ENCODE measurements around the gene STK32B. TPM values are rescaled to one million over a fixed set of nuclear protein-coding genes. Genes with fewer than 3 reads are reported as not detected.

The STK32B gene
- total and polyA plus RNA-seq, 2 donors (not counting 3 experiments of a cell fraction or from before 2014, with no cell fraction given) = 5.6 to 7.8 TPM

- H2AFZ ChIP-seq (ENCODE audit: low read depth, low read length) = no peak overlapping the region
- CTCF ChIA-PET = no interaction called here
- no peak for FAIRE-seq
- H3K4me1 ChIP-seq (ENCODE audit: control insufficient read depth, extremely low read depth, insufficient read depth, low read length) = no peaks in the 10 kb centered on the region
- no TSS peak for BruUV-seq (replicated peaks)
- dilution Hi-C loops (cut with MboI; ENCODE audit: extremely low pct_ligation_motif_present, low sequenced_read_pairs) = no loop called here
- H3K79me2 ChIP-seq (ENCODE audit: control insufficient read depth, insufficient read depth, low read length) = no peaks in the 10 kb centered on the region
- H3K9me1 ChIP-seq (replicated peaks; ENCODE audit: control insufficient read depth, extremely low read depth, insufficient read depth, low read length) = no peaks in the 10 kb centered on the region
- POLR2A ChIA-PET = no interaction called here
- H3K27me3 ChIP-seq (ENCODE audit: control insufficient read depth in 2 of 2, insufficient read depth in 2 of 2, low read length in 2 of 2) = no peaks in the 10 kb centered on the region
- DNase-seq (ENCODE audit: low read depth, low spot score) = no peak
- no peaks in the 10 kb centered on the region for H3K9me3 ChIP-seq (replicated peaks; ENCODE audit: control insufficient read depth, insufficient read depth, low read length)
- no peak overlapping the region for H3K9ac ChIP-seq (replicated peaks; ENCODE audit: extremely low read depth, insufficient read depth, low read length)
- TF ChIP-seq FOS (IDR thresholded peaks at IDR 0.05; ENCODE audit: borderline replicate concordance, insufficient read depth, low read length) (no peak), CTCF (IDR thresholded peaks at IDR 0.05; ENCODE audit: extremely low read depth in 1 of 2, insufficient read depth in 1 of 2, low read depth in 1 of 2, low read length in 2 of 2) (no peak)
- no peaks in the 10 kb centered on the region for H4K20me1 ChIP-seq (replicated peaks; ENCODE audit: control insufficient read depth, extremely low read depth, insufficient read depth, low read length)
- no peak overlapping the region for H3K27ac ChIP-seq (ENCODE audit: insufficient read depth, low read depth, low read length)
- intact Hi-C loops (cut with micrococcal nuclease) = no loop called here
- no peak overlapping the region for H3K4me2 ChIP-seq (ENCODE audit: insufficient read depth, low read length)
- no peak overlapping the region for H3K4me3 ChIP-seq (replicated peaks in 1 of 3; ENCODE audit: insufficient read depth in 1 of 3, low read depth in 1 of 3, low read length in 3 of 3)
- H3K36me3 ChIP-seq (ENCODE audit: control insufficient read depth in 2 of 2, extremely low read depth in 1 of 2, insufficient read depth in 2 of 2, low read length in 2 of 2) = no peaks in the 10 kb centered on the region
Measured at GRCh38 chr4:5488413-5488812, 437.1 kb downstream of the STK32B start.

GRCh38 chr4:5489260-5489659 lies 438.0 kb downstream of the STK32B start:
- FAIRE-seq (no peak), DNase-seq (ENCODE audit: low read depth, low spot score) (no peak)
- H3K4me3 ChIP-seq (replicated peaks in 1 of 3; ENCODE audit: insufficient read depth in 1 of 3, low read depth in 1 of 3, low read length in 3 of 3) = no peak overlapping the region
- intact Hi-C loops (cut with micrococcal nuclease) = no loop called here
- POLR2A ChIA-PET = interaction anchor here (0.5 kb wide), 1 partner anchor 555 kb away, joined by 9 read pairs; no protein-coding TSS in a partner anchor
- H2AFZ ChIP-seq (ENCODE audit: low read depth, low read length) = no peak overlapping the region
- H3K9ac ChIP-seq (replicated peaks; ENCODE audit: extremely low read depth, insufficient read depth, low read length) = no peak overlapping the region
- H3K27me3 ChIP-seq (ENCODE audit: control insufficient read depth in 2 of 2, insufficient read depth in 2 of 2, low read length in 2 of 2) = no peaks in the 10 kb centered on the region
- H3K79me2 ChIP-seq (ENCODE audit: control insufficient read depth, insufficient read depth, low read length) = no peaks in the 10 kb centered on the region
- TF ChIP-seq GATA2 (IDR thresholded peaks at IDR 0.05; ENCODE audit: insufficient read depth, insufficient read length, low read depth, low read length) = no peak
- no peak for TF ChIP-seq JUN (IDR thresholded peaks at IDR 0.05; ENCODE audit: borderline replicate concordance, insufficient read depth, insufficient read length, low read depth)
- TF ChIP-seq POLR2A (IDR thresholded peaks at IDR 0.05; ENCODE audit: low read depth, low read length) = no peak
- no peak for TF ChIP-seq POLR2AphosphoS5 (IDR thresholded peaks at IDR 0.05; ENCODE audit: insufficient read depth, low read depth, low read length)
- no peak for TF ChIP-seq EZH2 (IDR thresholded peaks at IDR 0.05; ENCODE audit: borderline replicate concordance, low read depth, low read length, severe bottlenecking)
- no peak for TF ChIP-seq CTCF (IDR thresholded peaks at IDR 0.05; ENCODE audit: extremely low read depth in 1 of 2, insufficient read depth in 1 of 2, low read depth in 1 of 2, low read length in 2 of 2)
- TF ChIP-seq MYC (IDR thresholded peaks at IDR 0.05; ENCODE audit: low read depth, low read length) = no peak
- TF ChIP-seq MAX (IDR thresholded peaks at IDR 0.05; ENCODE audit: insufficient read depth, insufficient read length) = no peak
- TF ChIP-seq FOS (IDR thresholded peaks at IDR 0.05; ENCODE audit: borderline replicate concordance, insufficient read depth, low read length) = no peak
- dilution Hi-C loops (cut with MboI; ENCODE audit: extremely low pct_ligation_motif_present, low sequenced_read_pairs) = no loop called here
- no peak overlapping the region for H3K27ac ChIP-seq (ENCODE audit: insufficient read depth, low read depth, low read length)
- H4K20me1 ChIP-seq (replicated peaks; ENCODE audit: control insufficient read depth, extremely low read depth, insufficient read depth, low read length) = no peaks in the 10 kb centered on the region
- H3K4me1 ChIP-seq (ENCODE audit: control insufficient read depth, extremely low read depth, insufficient read depth, low read length) = no peaks in the 10 kb centered on the region
- CTCF ChIA-PET = no interaction called here
- no peak overlapping the region for H3K4me2 ChIP-seq (ENCODE audit: insufficient read depth, low read length)
- H3K9me3 ChIP-seq (replicated peaks; ENCODE audit: control insufficient read depth, insufficient read depth, low read length) = no peaks in the 10 kb centered on the region
- no peaks in the 10 kb centered on the region for H3K9me1 ChIP-seq (replicated peaks; ENCODE audit: control insufficient read depth, extremely low read depth, insufficient read depth, low read length)
- no TSS peak for BruUV-seq (replicated peaks)
- no peaks in the 10 kb centered on the region for H3K36me3 ChIP-seq (ENCODE audit: control insufficient read depth in 2 of 2, extremely low read depth in 1 of 2, insufficient read depth in 2 of 2, low read length in 2 of 2)

Measured in endothelial cell of umbilical vein (primary cell).